CD4-positive, CD25-positive, alpha-beta regulatory T cell (primary cell): ENCODE measurements around the gene OR4D2. TPM values are rescaled to one million over a fixed set of nuclear protein-coding genes. Genes with fewer than 3 reads are reported as not detected.

Experiments used
- ATAC-seq, 2 donors: fragments of 150-1000 bp; cut with Tn5 transposase; one replicate each; pipeline ENCODE4 v1.10.0; 2021; ENCODE audit warnings: low read depth in 2 of 2, moderate number of reproducible peaks in 2 of 2, moderate library complexity in 1 of 2
- DNase-seq, 3 donors: peaks; one replicate each; pipeline versions ENCODE4 v3.0.0 to v3.0.0-alpha.2; 2012 to 2022; ENCODE audit warnings: mixed read lengths in 1 of 3
- H3K27ac ChIP-seq: one replicate; pipeline ENCODE4 v1.7.0; 2013; ENCODE audit warnings: mild to moderate bottlenecking, low read length; ENCODE audit not compliant: insufficient read depth, poor library complexity, severe bottlenecking
- H3K27me3 ChIP-seq: one replicate; pipeline ENCODE4 v1.7.0; 2013; ENCODE audit warnings: low read length; ENCODE audit not compliant: control insufficient read depth, insufficient read depth
- H3K36me3 ChIP-seq: one replicate; pipeline ENCODE4 v1.7.0; 2013; ENCODE audit warnings: mild to moderate bottlenecking, low read length, moderate library complexity; ENCODE audit not compliant: control insufficient read depth, insufficient read depth
- H3K4me1 ChIP-seq: 2 replicates; pipeline ENCODE4 v1.7.0; 2013; ENCODE audit warnings: mild to moderate bottlenecking, low read length; ENCODE audit not compliant: insufficient read depth, control insufficient read depth, poor library complexity, severe bottlenecking
- H3K4me3 ChIP-seq: one replicate; pipeline ENCODE4 v1.7.0; 2013; ENCODE audit warnings: low read depth, mild to moderate bottlenecking, low read length, moderate library complexity
- H3K9me3 ChIP-seq, 2 experiments: 1 replicate in 1 of 2; 2 replicates in 1 of 2; pipeline ENCODE4 v1.7.0; 2013; ENCODE audit warnings: low read length in 2 of 2, mild to moderate bottlenecking in 1 of 2, moderate library complexity in 1 of 2; ENCODE audit not compliant: control insufficient read depth in 2 of 2
- H3K27ac Mint-ChIP-seq, 3 donors: one replicate each; pipeline ENCODE4 v1.8.0; 2020 to 2022; ENCODE audit warnings: mild to moderate bottlenecking in 3 of 3, mixed read lengths in 3 of 3, moderate library complexity in 2 of 3
- H3K27me3 Mint-ChIP-seq: one replicate; pipeline ENCODE4 v1.8.0; 2022; ENCODE audit warnings: mild to moderate bottlenecking, mixed read lengths
- H3K36me3 Mint-ChIP-seq: one replicate; pipeline ENCODE4 v1.8.0; 2020; ENCODE audit warnings: mixed read lengths
- H3K4me1 Mint-ChIP-seq, 4 donors: one replicate each; pipeline ENCODE4 v1.8.0; 2020 to 2022; ENCODE audit warnings: mixed read lengths in 4 of 4, mild to moderate bottlenecking in 1 of 4
- H3K4me3 Mint-ChIP-seq, 4 donors: one replicate each; pipeline ENCODE4 v1.8.0; 2020 to 2022; ENCODE audit warnings: mild to moderate bottlenecking in 4 of 4, mixed read lengths in 4 of 4, moderate library complexity in 3 of 4
- H3K9me3 Mint-ChIP-seq, 7 donors: one replicate each; pipeline ENCODE4 v1.8.0; 2020 to 2022; ENCODE audit warnings: mixed read lengths in 7 of 7, mild to moderate bottlenecking in 3 of 7, moderate library complexity in 2 of 7
- polyA plus RNA-seq, 4 donors: library from polyadenylated mRNA; unstranded; fragments of 300-500 nt; fragmentation: Illumina TruSeq; gene quantifications; one replicate each; pipeline ENCODE4 v1.2.3, GENCODE V29; 2021
- total RNA-seq: library from RNA; stranded (reverse); gene quantifications from one replicate; pipeline ENCODE4 v1.2.3, GENCODE V29; 2022

Gene OR4D2
- total and polyA plus RNA-seq, 5 donors from 2014 or later: not detected

DNA sequence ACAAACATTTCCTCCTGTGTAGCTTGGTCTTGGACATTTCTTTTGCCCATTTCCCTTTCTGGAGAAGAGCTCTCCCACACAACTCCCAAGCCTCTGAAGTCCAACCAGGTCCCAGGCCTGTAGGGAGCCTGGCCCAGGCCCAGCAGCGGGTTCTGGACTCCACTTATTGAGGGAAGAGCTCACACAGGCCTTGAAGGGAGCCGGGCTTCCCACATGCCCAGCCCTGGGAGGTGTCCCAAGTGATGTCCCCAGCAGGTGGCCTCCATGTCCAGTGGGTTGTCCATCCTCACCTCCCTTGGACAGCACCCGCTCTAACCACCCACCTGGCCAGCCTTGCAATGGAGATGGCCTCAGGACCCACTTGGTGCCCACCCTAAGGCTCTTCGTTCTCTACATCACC is 19.8 kb downstream of the OR4D2 start:
- Histone ChIP-seq H3K4me1 (no peaks in the 10 kb centered on the region), H3K27me3 (no peaks in the 10 kb centered on the region), H3K27ac (no peak overlapping the region), H3K36me3 (no peaks in the 10 kb centered on the region), H3K4me3 (no peak overlapping the region), H3K9me3 (no peaks in the 10 kb centered on the region)
- peaks cover 0 to 5% (median 0%) of the 10 kb centered on the region in 4 donors for H3K4me1 Mint-ChIP-seq
- no peaks in the 10 kb centered on the region for H3K9me3 Mint-ChIP-seq
- ATAC-seq (no peak), DNase-seq (no peak)
- H3K36me3 Mint-ChIP-seq: no peaks in the 10 kb centered on the region
- H3K4me3 Mint-ChIP-seq: no peak overlapping the region
- peak overlapping the region in 1 of 3 donors; percentile 38 for H3K27ac Mint-ChIP-seq
- peaks cover 12% of the 10 kb centered on the region for H3K27me3 Mint-ChIP-seq

DNA sequence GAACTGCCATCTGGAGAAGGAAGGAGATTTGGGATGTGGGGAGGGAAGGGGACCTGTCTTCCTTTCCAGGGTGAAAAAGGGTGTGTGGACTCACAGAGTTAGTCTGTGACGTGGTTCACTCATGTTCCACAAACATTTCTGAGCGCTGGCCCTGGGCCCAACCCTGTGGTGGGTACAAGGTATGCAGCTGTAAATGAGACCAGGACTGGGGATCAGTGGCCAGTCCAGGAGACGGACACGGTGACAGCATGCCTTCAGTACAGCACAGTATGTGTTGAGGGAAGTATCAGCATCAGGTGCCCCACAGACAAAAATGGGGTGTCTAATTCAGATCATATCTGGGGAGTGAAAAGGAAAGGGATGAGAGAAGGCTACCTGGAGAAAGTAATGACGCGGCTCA is 20.3 kb downstream of the OR4D2 start:
- no peak for ATAC-seq
- Histone ChIP-seq H3K27ac (no peak overlapping the region), H3K27me3 (no peaks in the 10 kb centered on the region), H3K4me1 (no peaks in the 10 kb centered on the region), H3K36me3 (no peaks in the 10 kb centered on the region), H3K9me3 (no peaks in the 10 kb centered on the region), H3K4me3 (no peak overlapping the region)
- H3K27me3 Mint-ChIP-seq: peaks cover 12% of the 10 kb centered on the region
- H3K4me3 Mint-ChIP-seq: no peak overlapping the region
- no peaks in the 10 kb centered on the region for H3K9me3 Mint-ChIP-seq
- H3K4me1 Mint-ChIP-seq: peaks cover 0 to 5% (median 0%) of the 10 kb centered on the region in 4 donors
- H3K27ac Mint-ChIP-seq: no peak overlapping the region
- no peaks in the 10 kb centered on the region for H3K36me3 Mint-ChIP-seq
- DNase-seq: no peak

DNA sequence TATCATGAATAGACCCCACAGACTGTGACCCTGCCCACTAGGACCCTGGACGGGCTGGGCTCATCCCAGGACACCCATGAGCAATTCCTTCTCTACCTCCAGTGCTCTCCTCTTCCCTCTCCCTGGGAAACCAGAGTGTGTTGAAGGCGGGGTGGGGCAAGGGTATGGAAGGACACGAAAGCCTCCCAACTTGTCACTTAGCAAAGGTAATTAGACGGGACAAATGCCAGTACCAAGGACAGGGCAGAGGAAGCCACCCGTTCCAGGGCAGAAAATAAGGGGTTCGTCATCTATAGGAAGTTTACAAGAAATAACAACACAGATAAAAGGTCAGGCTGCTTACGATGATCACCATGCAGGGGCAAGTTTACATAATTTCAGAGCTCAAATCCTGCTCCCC is 20.9 kb downstream of the OR4D2 start:
- Histone ChIP-seq H3K27me3 (no peaks in the 10 kb centered on the region), H3K4me3 (no peak overlapping the region), H3K27ac (no peak overlapping the region), H3K36me3 (no peaks in the 10 kb centered on the region), H3K9me3 (no peaks in the 10 kb centered on the region), H3K4me1 (no peaks in the 10 kb centered on the region)
- no peaks in the 10 kb centered on the region for H3K36me3 Mint-ChIP-seq
- no peak for ATAC-seq
- no peak for DNase-seq
- H3K27me3 Mint-ChIP-seq: peaks cover 12% of the 10 kb centered on the region
- peaks cover 0 to 5% (median 0%) of the 10 kb centered on the region in 4 donors for H3K4me1 Mint-ChIP-seq
- H3K4me3 Mint-ChIP-seq: no peak overlapping the region
- H3K27ac Mint-ChIP-seq: no peak overlapping the region
- H3K9me3 Mint-ChIP-seq: no peaks in the 10 kb centered on the region

DNA sequence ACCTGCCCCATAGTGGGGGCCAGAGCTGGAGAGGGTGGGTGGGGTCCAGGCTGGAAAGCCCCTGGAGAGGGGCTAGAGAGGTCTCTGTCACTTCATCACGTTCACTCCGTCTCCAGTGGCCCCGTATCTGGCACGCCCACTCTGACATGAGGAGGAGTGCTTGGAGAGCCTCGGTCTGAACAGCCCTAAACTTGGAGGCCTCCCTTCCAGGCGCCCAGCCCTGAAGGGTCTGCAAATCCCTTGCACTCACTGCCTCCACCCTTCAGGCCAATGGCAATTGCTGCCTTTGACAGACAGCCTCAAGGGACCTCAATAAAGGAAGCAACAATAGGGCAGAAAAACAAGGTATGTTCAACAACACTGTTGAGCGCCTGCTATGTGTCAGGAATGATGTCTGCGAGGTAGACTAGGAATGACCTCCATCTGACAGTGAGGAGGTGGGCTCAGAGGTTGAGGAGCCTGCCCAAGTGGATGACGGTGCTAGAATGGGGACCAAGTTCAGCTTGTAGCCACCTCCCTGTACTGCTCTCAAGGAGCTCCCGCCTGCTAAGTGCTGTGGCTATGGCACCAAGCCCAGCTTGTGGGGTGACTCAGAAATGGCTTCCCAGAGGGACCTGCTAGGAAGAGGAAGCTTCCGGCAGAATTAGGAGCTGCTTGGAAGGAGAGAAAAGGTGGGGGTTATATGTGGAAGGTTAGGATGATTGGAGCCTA is 22.8 kb downstream of the OR4D2 start:
- H3K27me3 Mint-ChIP-seq: peaks cover 12% of the 10 kb centered on the region
- H3K27ac ChIP-seq: no peak overlapping the region
- peak overlapping the region in 1 of 3 donors; percentile 26 for H3K27ac Mint-ChIP-seq
- ATAC-seq (no peak), DNase-seq (no peak)
- no peaks in the 10 kb centered on the region for H3K9me3 ChIP-seq
- H3K36me3 Mint-ChIP-seq: no peaks in the 10 kb centered on the region
- H3K36me3 ChIP-seq: no peaks in the 10 kb centered on the region
- H3K4me3 ChIP-seq: no peak overlapping the region
- H3K4me1 ChIP-seq: no peaks in the 10 kb centered on the region
- H3K27me3 ChIP-seq: no peaks in the 10 kb centered on the region
- H3K9me3 Mint-ChIP-seq: no peaks in the 10 kb centered on the region
- peaks cover 0 to 5% (median 2%) of the 10 kb centered on the region in 4 donors for H3K4me1 Mint-ChIP-seq
- H3K4me3 Mint-ChIP-seq: no peak overlapping the region

DNA sequence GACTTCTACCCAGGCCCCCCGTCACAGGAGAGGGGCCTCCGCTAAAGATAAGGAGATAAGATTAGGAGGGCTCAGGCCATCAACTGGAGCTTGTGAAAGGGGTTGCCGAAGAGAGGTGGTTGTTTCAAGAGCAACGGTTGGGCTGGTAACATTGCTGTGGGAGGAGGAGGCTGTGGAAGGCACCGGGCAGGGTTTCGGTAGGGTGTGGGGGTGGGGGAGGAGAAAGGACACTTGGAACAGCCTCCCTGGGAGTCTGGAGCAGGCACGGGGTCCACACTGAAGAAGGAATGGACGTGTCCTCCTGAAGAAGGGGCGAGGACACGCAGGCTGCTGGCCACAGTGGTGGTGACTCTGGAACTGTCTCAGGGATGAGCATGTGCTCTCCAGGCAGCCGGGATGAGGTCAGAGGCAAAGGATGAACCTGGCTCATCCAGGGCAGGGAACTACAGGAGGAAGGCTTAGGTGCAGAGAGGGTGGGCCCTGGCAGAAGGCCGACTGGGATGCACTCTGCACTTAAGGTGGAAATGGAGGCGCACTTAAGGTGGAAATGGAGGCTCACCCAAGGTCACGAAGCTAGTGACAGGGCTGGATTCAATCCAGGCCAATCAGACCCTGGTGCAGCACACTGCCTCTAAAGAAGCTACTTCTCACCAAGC is 24.6 kb downstream of the OR4D2 start:
- Mint-ChIP-seq H3K36me3 (no peaks in the 10 kb centered on the region), H3K27me3 (peaks cover 8% of the 10 kb centered on the region), H3K4me3 (no peak overlapping the region), H3K4me1 (peaks cover 0 to 5% (median 2%) of the 10 kb centered on the region in 4 donors), H3K9me3 (no peaks in the 10 kb centered on the region), H3K27ac (no peak overlapping the region)
- Histone ChIP-seq H3K9me3 (no peaks in the 10 kb centered on the region), H3K4me1 (no peaks in the 10 kb centered on the region), H3K27me3 (no peaks in the 10 kb centered on the region), H3K36me3 (no peaks in the 10 kb centered on the region), H3K4me3 (no peak overlapping the region), H3K27ac (no peak overlapping the region)
- DNase-seq: no peak
- ATAC-seq: no peak

DNA sequence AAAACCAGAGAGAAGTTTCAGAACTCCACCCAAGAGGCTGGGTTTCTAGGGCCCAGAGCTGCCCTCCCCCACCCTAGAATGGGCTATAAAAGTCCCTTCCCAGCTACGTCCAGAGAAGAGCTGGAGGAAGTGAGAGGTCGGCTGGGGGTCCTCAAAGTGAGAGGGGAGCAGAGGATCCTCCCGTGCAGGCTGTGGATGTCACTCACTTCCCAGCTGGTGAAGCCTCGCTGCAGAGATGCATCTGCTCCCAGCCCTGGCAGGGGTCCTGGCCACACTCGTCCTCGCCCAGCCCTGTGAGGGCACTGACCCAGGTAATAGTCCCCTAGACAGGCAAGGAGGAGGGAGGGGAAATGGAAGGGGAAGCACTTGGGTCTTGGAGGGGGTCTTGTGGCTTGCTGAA is 25.8 kb downstream of the OR4D2 start, which contains the start of gene EPX:
Gene EPX (plus strand): TSS at position 115 of the 400 bp plus-strand sequence. CDS start 121 bp downstream, at position 236.
- H3K36me3 ChIP-seq: no peaks in the 10 kb centered on the region
- no peaks in the 10 kb centered on the region for H3K9me3 ChIP-seq
- Mint-ChIP-seq H3K9me3 (no peaks in the 10 kb centered on the region), H3K4me1 (peaks cover 0 to 5% (median 2%) of the 10 kb centered on the region in 4 donors), H3K27ac (no peak within 1 kb of the TSS), H3K36me3 (no peaks in the 10 kb centered on the region), H3K4me3 (no peak within 1 kb of the TSS), H3K27me3 (peaks cover 15% of the 10 kb centered on the region)
- no peaks in the 10 kb centered on the region for H3K4me1 ChIP-seq
- H3K4me3 ChIP-seq: no peak within 1 kb of the TSS
- DNase-seq: no peak
- no peak within 1 kb of the TSS for H3K27ac ChIP-seq
- ATAC-seq: no peak
- no peaks in the 10 kb centered on the region for H3K27me3 ChIP-seq

DNA sequence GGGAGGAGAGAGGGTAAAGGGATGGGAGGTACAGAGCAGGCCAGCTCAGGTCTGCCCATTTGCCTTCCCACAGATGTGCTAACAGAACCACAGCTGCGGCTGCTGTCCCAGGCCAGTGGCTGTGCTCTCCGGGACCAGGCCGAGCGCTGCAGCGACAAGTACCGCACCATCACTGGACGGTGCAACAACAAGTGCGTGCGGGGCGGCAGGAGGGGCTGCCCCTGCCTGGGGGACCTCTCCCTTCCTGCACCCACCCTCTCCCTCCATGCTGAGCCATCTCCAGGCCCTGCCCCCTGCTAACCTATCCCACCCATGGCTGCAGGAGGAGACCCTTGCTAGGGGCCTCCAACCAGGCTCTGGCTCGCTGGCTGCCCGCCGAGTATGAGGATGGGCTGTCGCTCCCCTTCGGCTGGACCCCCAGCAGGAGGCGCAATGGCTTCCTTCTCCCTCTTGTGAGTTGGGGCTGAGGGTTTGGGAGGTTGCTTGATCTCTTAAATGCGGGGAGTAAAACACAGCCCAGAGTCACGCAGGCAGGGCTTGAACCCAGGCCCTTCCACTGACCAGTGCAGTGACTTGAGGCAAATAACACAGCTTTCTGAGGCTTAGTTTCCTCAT is 27.0 kb downstream of the OR4D2 start:
- Histone ChIP-seq H3K9me3 (no peaks in the 10 kb centered on the region), H3K27ac (no peak overlapping the region), H3K4me3 (no peak overlapping the region), H3K27me3 (no peaks in the 10 kb centered on the region), H3K36me3 (no peaks in the 10 kb centered on the region), H3K4me1 (no peaks in the 10 kb centered on the region)
- no peaks in the 10 kb centered on the region for H3K9me3 Mint-ChIP-seq
- no peak overlapping the region for H3K4me3 Mint-ChIP-seq
- H3K27ac Mint-ChIP-seq: no peak overlapping the region
- DNase-seq: no peak
- H3K36me3 Mint-ChIP-seq: no peaks in the 10 kb centered on the region
- peaks cover 10% of the 10 kb centered on the region for H3K27me3 Mint-ChIP-seq
- peaks cover 0 to 5% (median 2%) of the 10 kb centered on the region in 4 donors for H3K4me1 Mint-ChIP-seq
- no peak for ATAC-seq
